Breast epithelium (tissue), 3 donors: ENCODE results near the gene KCNK7.

Source experiments
- CTCF ChIP-seq, 3 donors: fragments of 450-650 bp; IDR thresholded peaks; one replicate each; pipeline ENCODE4 v1.5.1; 2016 to 2017; ENCODE audit warnings: antibody characterized with exemption in 3 of 3, mild to moderate bottlenecking in 3 of 3, moderate library complexity in 3 of 3
- POLR2A ChIP-seq: fragments of 450-650 bp; IDR thresholded peaks from one replicate; pipeline ENCODE4 v1.6.1; 2016; ENCODE audit warnings: antibody characterized with exemption, mild to moderate bottlenecking, moderate library complexity
- POLR2AphosphoS5 ChIP-seq, 3 donors: sonication (generic); formaldehyde crosslinking; IDR thresholded peaks; one replicate each; pipeline ENCODE4 v1.6.1; 2017; ENCODE audit warnings: antibody characterized with exemption in 3 of 3

DNA sequence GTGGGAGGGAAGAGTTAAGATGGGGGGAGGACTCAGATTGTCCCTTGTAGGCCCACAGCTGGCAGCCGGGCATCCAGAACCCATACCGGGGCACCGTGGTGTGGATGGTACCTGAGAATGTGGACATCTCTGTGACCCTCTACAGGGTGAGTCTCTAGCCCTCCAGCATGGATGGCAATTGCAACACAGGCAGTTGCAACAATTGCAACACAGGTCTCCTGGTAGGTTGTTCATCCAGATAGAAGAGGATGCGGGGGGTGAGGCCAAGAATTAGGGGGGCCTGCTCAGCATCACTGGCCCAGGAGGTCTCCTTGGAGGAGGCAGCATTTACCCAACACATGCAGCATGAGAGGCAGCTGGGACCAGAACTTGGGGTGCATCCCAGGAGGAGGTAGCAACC, 16.3 kb downstream of the KCNK7 start:
- TF ChIP-seq POLR2A = no peak
- no peak for TF ChIP-seq CTCF (IDR thresholded peaks at IDR 0.05)
- no peak for TF ChIP-seq POLR2AphosphoS5 (IDR thresholded peaks at IDR 0.05)
